Upper lobe of left lung (tissue), 4 donors: Measurements from ENCODE around the gene ARHGAP23.

Experiments used
- POLR2A ChIP-seq, 4 donors: fragments of 450-650 bp; IDR thresholded peaks; one replicate each; pipeline ENCODE4 v1.5.1; 2016 to 2017; ENCODE audit warnings: antibody characterized with exemption in 4 of 4, mild to moderate bottlenecking in 2 of 4
- TF ChIP-seq, protein P1 (sequence below), 6 experiments: fragments of 450-650 bp in 4 of 6; fragments of 200-600 bp in 2 of 6; sonication (generic) in 2 of 6; IDR thresholded peaks; one replicate each; pipeline ENCODE4 v1.5.1; 2016 to 2019; ENCODE audit warnings: antibody characterized with exemption in 6 of 6

DNA sequence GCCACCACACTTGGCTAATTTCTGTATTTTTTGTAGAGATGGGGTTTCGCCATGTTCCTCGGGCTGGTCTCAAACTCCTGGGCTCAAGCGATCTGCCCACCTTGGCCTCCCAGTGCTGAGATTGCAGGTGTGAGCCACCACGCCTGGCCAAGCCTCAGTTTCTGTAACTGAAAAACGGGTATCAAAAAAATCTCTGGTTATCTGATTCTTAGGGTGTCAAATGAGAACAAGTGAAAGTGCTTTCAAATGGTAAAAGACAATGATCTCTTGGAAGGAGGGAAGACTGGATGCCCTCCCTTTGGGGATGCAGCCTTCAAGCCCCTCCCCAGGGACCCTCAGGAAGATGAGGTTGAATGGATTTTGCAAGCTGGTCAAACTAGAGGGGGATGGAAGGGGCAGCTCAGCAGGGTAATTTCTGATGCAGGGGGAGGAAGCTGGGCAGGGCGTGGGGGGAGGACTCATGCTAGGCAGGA is 22.3 kb downstream of the ARHGAP23 start:
- TF ChIP-seq, protein P1, sequence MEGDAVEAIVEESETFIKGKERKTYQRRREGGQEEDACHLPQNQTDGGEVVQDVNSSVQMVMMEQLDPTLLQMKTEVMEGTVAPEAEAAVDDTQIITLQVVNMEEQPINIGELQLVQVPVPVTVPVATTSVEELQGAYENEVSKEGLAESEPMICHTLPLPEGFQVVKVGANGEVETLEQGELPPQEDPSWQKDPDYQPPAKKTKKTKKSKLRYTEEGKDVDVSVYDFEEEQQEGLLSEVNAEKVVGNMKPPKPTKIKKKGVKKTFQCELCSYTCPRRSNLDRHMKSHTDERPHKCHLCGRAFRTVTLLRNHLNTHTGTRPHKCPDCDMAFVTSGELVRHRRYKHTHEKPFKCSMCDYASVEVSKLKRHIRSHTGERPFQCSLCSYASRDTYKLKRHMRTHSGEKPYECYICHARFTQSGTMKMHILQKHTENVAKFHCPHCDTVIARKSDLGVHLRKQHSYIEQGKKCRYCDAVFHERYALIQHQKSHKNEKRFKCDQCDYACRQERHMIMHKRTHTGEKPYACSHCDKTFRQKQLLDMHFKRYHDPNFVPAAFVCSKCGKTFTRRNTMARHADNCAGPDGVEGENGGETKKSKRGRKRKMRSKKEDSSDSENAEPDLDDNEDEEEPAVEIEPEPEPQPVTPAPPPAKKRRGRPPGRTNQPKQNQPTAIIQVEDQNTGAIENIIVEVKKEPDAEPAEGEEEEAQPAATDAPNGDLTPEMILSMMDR (IDR thresholded peaks at IDR 0.05) = no peak
- TF ChIP-seq POLR2A (IDR thresholded peaks at IDR 0.05) = no peak
